Fibroblast of lung (primary cell): ENCODE results near the gene STOM.

Source experiments
- CTCF ChIP-seq, 2 donors: IDR thresholded peaks in 1 of 2; conservative IDR thresholded peaks in 1 of 2; 1 replicate in 1 of 2; 2 replicates in 1 of 2; pipeline ENCODE4 v1.5.1; 2011 to 2012; ENCODE audit warnings: low read length in 2 of 2, control low read depth in 1 of 2, inconsistent platforms in 1 of 2, low read depth in 1 of 2, mild to moderate bottlenecking in 1 of 2
- EZH2 ChIP-seq: IDR thresholded peaks from 2 replicates; pipeline ENCODE4 v1.5.1; 2012; ENCODE audit warnings: low read length, control low read depth, mild to moderate bottlenecking; ENCODE audit errors: missing control alignments

GRCh38 chr9:121339437-121339836 lies 30.6 kb downstream of the STOM start:
- no peak for TF ChIP-seq CTCF (conservative IDR thresholded peaks at IDR 0.05 in 1 of 2, IDR thresholded peaks at IDR 0.05 in 1 of 2; ENCODE audit: low read depth in 1 of 2, low read length in 2 of 2)
- TF ChIP-seq EZH2: no peak
